ENCODE measurements around the gene ADAMTS19. TPM values are rescaled to one million over a fixed set of nuclear protein-coding genes. Genes with fewer than 3 reads are reported as not detected.

ADAMTS19 gene
- total RNA-seq, 1 donor from 2014 or later = not detected

- DNase-seq = no peak
Observed at GRCh38 chr5:129691220-129691619, 231.1 kb downstream of the ADAMTS19 start.

GRCh38 chr5:129696636-129697035 is 236.5 kb downstream of the ADAMTS19 start:
- no peak for DNase-seq

- no peak for DNase-seq
Observed at GRCh38 chr5:129698661-129699060, 238.6 kb downstream of the ADAMTS19 start.

- no peak for DNase-seq
Observed at GRCh38 chr5:129716235-129716634, 256.1 kb downstream of the ADAMTS19 start.

GRCh38 chr5:129716651-129717050 is 256.6 kb downstream of the ADAMTS19 start:
- no peak for DNase-seq

GRCh38 chr5:129717751-129718310 is 257.7 kb downstream of the ADAMTS19 start:
- no peak for DNase-seq

GRCh38 chr5:129718471-129719090 is 258.5 kb downstream of the ADAMTS19 start:
- no peak for DNase-seq

- no peak for DNase-seq
Observed at GRCh38 chr5:129724222-129724621, 264.1 kb downstream of the ADAMTS19 start.

GRCh38 chr5:129724647-129725046 is 264.5 kb downstream of the ADAMTS19 start:
- no peak for DNase-seq

GRCh38 chr5:129739773-129740172 is 279.7 kb downstream of the ADAMTS19 start:
- DNase-seq = no peak

- no peak for DNase-seq
Observed at GRCh38 chr5:129743541-129744187, 283.6 kb downstream of the ADAMTS19 start.

GRCh38 chr5:129745997-129746396 is 285.9 kb downstream of the ADAMTS19 start:
- no peak for DNase-seq

- no peak for DNase-seq
Observed at GRCh38 chr5:129746876-129747275, 286.8 kb downstream of the ADAMTS19 start.

GRCh38 chr5:129747572-129748407 is 287.7 kb downstream of the ADAMTS19 start, which contains the start of gene MINAR2:
TSS of gene MINAR2 (plus strand) at chr5:129748094. CDS start at chr5:129748191, 97 bp downstream.
- DNase-seq = no peak

- no peak for DNase-seq
Observed at GRCh38 chr5:129748913-129749880, 289.1 kb downstream of the ADAMTS19 start.

- no peak for DNase-seq
Observed at GRCh38 chr5:129760636-129761325, 300.7 kb downstream of the ADAMTS19 start.

GRCh38 chr5:129763651-129764050 is 303.6 kb downstream of the ADAMTS19 start:
- no peak for DNase-seq

- no peak for DNase-seq
Observed at GRCh38 chr5:129766798-129767197, 306.7 kb downstream of the ADAMTS19 start.

GRCh38 chr5:129767927-129768380 is 307.9 kb downstream of the ADAMTS19 start:
- DNase-seq = peak; percentile 95

- no peak for DNase-seq
Observed at GRCh38 chr5:129768735-129769134, 308.6 kb downstream of the ADAMTS19 start.

Measured in dermis blood vessel endothelial cell (primary cell).